ENCODE measurements around the gene ACRV1.
"Not testable (repeated sequence)": the region's sequence is repeated elsewhere in the genome, so short reads cannot be mapped to it uniquely, and the experiment has no call there.

The ACRV1 gene

GRCh38 chr11:125680747-125681146, at the start of gene ACRV1:
ACRV1 (minus strand) TSS chr11:125680847; CDS start chr11:125680780, 67 bp downstream.
- DNase-seq: no peak

GRCh38 chr11:125728969-125729368, 48.3 kb upstream of the ACRV1 start:
- DNase-seq: no peak

- no peak for DNase-seq
Observed at GRCh38 chr11:125724125-125724524, 43.5 kb upstream of the ACRV1 start.

- DNase-seq: no peak
Observed at GRCh38 chr11:125720781-125721180, 40.1 kb upstream of the ACRV1 start.

- not testable (repeated sequence) for DNase-seq
Observed at GRCh38 chr11:125704686-125705085, 24.0 kb upstream of the ACRV1 start.

GRCh38 chr11:125701858-125702621, 21.4 kb upstream of the ACRV1 start:
- no peak for DNase-seq

GRCh38 chr11:125701018-125701610, 20.5 kb upstream of the ACRV1 start:
- no peak for DNase-seq

- DNase-seq: no peak
Observed at GRCh38 chr11:125694951-125695350, 14.3 kb upstream of the ACRV1 start.

- no peak for DNase-seq
Observed at GRCh38 chr11:125692887-125693286, 12.2 kb upstream of the ACRV1 start.

- DNase-seq: no peak
Observed at GRCh38 chr11:125690006-125690405, 9.4 kb upstream of the ACRV1 start.

- DNase-seq: no peak
Observed at GRCh38 chr11:125689274-125689859, 8.7 kb upstream of the ACRV1 start.

GRCh38 chr11:125688632-125689031, 8.0 kb upstream of the ACRV1 start:
- no peak for DNase-seq

GRCh38 chr11:125688066-125688465, 7.4 kb upstream of the ACRV1 start:
- no peak for DNase-seq

- no peak for DNase-seq
Observed at GRCh38 chr11:125685228-125685627, 4.6 kb upstream of the ACRV1 start.

GRCh38 chr11:125679837-125680236, 810 bp downstream of the ACRV1 start:
- DNase-seq: no peak

GRCh38 chr11:125679397-125679796, 1.2 kb downstream of the ACRV1 start:
- DNase-seq: no peak

GRCh38 chr11:125675196-125675595, 5.5 kb downstream of the ACRV1 start:
- DNase-seq: no peak

GRCh38 chr11:125674210-125674609, 6.4 kb downstream of the ACRV1 start:
- DNase-seq: no peak

- no peak for DNase-seq
Observed at GRCh38 chr11:125671561-125671960, 9.1 kb downstream of the ACRV1 start.

GRCh38 chr11:125670172-125670571, 10.5 kb downstream of the ACRV1 start:
- DNase-seq: no peak

- no peak for DNase-seq
Observed at GRCh38 chr11:125667151-125667550, 13.5 kb downstream of the ACRV1 start.

- no peak for DNase-seq
Observed at GRCh38 chr11:125663910-125664309, 16.7 kb downstream of the ACRV1 start.

GRCh38 chr11:125662689-125663088, 18.0 kb downstream of the ACRV1 start:
- DNase-seq: no peak

- no peak for DNase-seq
Observed at GRCh38 chr11:125649465-125650166, 31.0 kb downstream of the ACRV1 start.

Measured in left hindlimb (tissue), 1 donor.